KMS-11 (cell line): ENCODE results near the gene STH.

Experiments
- H2AFZ ChIP-seq: fragments of 200-600 bp; sonication (generic); 2 replicates; pipeline ENCODE4 v1.6.1; 2016; ENCODE audit warnings: antibody characterized with exemption, mixed run types, low read depth
- H3K27ac ChIP-seq: fragments of 200-600 bp; sonication (generic); 2 replicates; pipeline ENCODE4 v1.6.1; 2016; ENCODE audit warnings: mild to moderate bottlenecking, mixed run types
- H3K27me3 ChIP-seq: fragments of 200-600 bp; sonication (generic); 2 replicates; pipeline ENCODE4 v1.6.1; 2017; ENCODE audit warnings: mild to moderate bottlenecking, low read depth, mixed run types, moderate library complexity; ENCODE audit not compliant: insufficient read depth
- H3K36me3 ChIP-seq: fragments of 200-600 bp; sonication (generic); 2 replicates; pipeline ENCODE4 v1.6.1; 2017; ENCODE audit warnings: mild to moderate bottlenecking, mixed run types; ENCODE audit not compliant: insufficient read depth
- H3K4me1 ChIP-seq: fragments of 200-600 bp; sonication (generic); 2 replicates; pipeline ENCODE4 v1.6.1; 2016; ENCODE audit warnings: mild to moderate bottlenecking, low read depth, mixed run types; ENCODE audit not compliant: poor library complexity, severe bottlenecking
- H3K4me2 ChIP-seq: fragments of 200-600 bp; sonication (generic); 2 replicates; pipeline ENCODE4 v1.7.0; 2016; ENCODE audit warnings: mild to moderate bottlenecking, mixed run types
- H3K4me3 ChIP-seq: fragments of 200-600 bp; sonication (generic); IDR thresholded peaks from 2 replicates; pipeline ENCODE4 v1.6.1; 2017; ENCODE audit warnings: low read depth, low read length, mixed read lengths; ENCODE audit not compliant: insufficient read depth
- H3K79me2 ChIP-seq: fragments of 200-600 bp; sonication (generic); 2 replicates; pipeline ENCODE4 v1.6.1; 2016; ENCODE audit warnings: low read depth, mixed run types; ENCODE audit not compliant: insufficient read depth
- H3K9ac ChIP-seq: fragments of 200-600 bp; sonication (generic); 2 replicates; pipeline ENCODE4 v1.6.1; 2016; ENCODE audit warnings: mild to moderate bottlenecking, mixed run types
- H4K20me1 ChIP-seq: fragments of 200-600 bp; sonication (generic); 2 replicates; pipeline ENCODE4 v1.6.1; 2016; ENCODE audit warnings: mild to moderate bottlenecking, mixed run types; ENCODE audit not compliant: insufficient read depth
- CTCF ChIP-seq: fragments of 200-600 bp; sonication (generic); conservative IDR thresholded peaks from 2 replicates; pipeline ENCODE4 v1.6.1; 2017; ENCODE audit warnings: low read depth, mild to moderate bottlenecking, antibody characterized with exemption, low read length, moderate library complexity, mixed read lengths

STH gene

GRCh38 chr17:45975640-45976295 lies 23.3 kb upstream of the STH start:
- Histone ChIP-seq H3K27ac (no peak overlapping the region), H3K4me3 (no peak overlapping the region), H3K79me2 (no peaks in the 10 kb centered on the region), H3K9ac (no peak overlapping the region), H3K4me1 (no peaks in the 10 kb centered on the region), H4K20me1 (no peaks in the 10 kb centered on the region), H3K36me3 (no peaks in the 10 kb centered on the region), H3K4me2 (no peak overlapping the region), H2AFZ (no peak overlapping the region), H3K27me3 (no peaks in the 10 kb centered on the region)
- TF ChIP-seq CTCF = no peak

- Histone ChIP-seq H3K9ac (no peak overlapping the region), H3K27me3 (no peaks in the 10 kb centered on the region), H3K79me2 (no peaks in the 10 kb centered on the region), H3K36me3 (no peaks in the 10 kb centered on the region), H3K4me1 (no peaks in the 10 kb centered on the region), H3K4me2 (no peak overlapping the region), H3K4me3 (no peak overlapping the region), H2AFZ (no peak overlapping the region), H3K27ac (no peak overlapping the region), H4K20me1 (no peaks in the 10 kb centered on the region)
- no peak for TF ChIP-seq CTCF
Measured at GRCh38 chr17:45976391-45976754, 22.7 kb upstream of the STH start.

- H3K36me3 ChIP-seq = no peaks in the 10 kb centered on the region
- no peaks in the 10 kb centered on the region for H3K27me3 ChIP-seq
- no peaks in the 10 kb centered on the region for H3K4me1 ChIP-seq
- no peak overlapping the region for H3K4me2 ChIP-seq
- no peak overlapping the region for H3K9ac ChIP-seq
- H2AFZ ChIP-seq = no peak overlapping the region
- no peak overlapping the region for H3K4me3 ChIP-seq
- no peak overlapping the region for H3K27ac ChIP-seq
- no peaks in the 10 kb centered on the region for H3K79me2 ChIP-seq
- H4K20me1 ChIP-seq = no peaks in the 10 kb centered on the region
- TF ChIP-seq CTCF = no peak
Measured at GRCh38 chr17:45976755-45977505, 22.1 kb upstream of the STH start.

GRCh38 chr17:45977506-45977824 lies 21.6 kb upstream of the STH start:
- no peak overlapping the region for H3K4me2 ChIP-seq
- TF ChIP-seq CTCF = no peak
- H3K4me3 ChIP-seq = no peak overlapping the region
- H3K9ac ChIP-seq = no peak overlapping the region
- no peaks in the 10 kb centered on the region for H4K20me1 ChIP-seq
- H2AFZ ChIP-seq = no peak overlapping the region
- no peaks in the 10 kb centered on the region for H3K36me3 ChIP-seq
- H3K27me3 ChIP-seq = no peaks in the 10 kb centered on the region
- no peaks in the 10 kb centered on the region for H3K79me2 ChIP-seq
- no peaks in the 10 kb centered on the region for H3K4me1 ChIP-seq
- no peak overlapping the region for H3K27ac ChIP-seq
